Activated CD4-positive, alpha-beta T cell treated with anti-CD3 and anti-CD28 coated beads, Interleukin-2, amount 50 U/mL, for 48 hours (primary cell): ENCODE measurements around the gene CAPZB.

Source experiments
- DNase-seq, 2 experiments: peaks; one replicate each; pipeline ENCODE4 v3.0.0-alpha.2; 2020

CAPZB gene

DNA sequence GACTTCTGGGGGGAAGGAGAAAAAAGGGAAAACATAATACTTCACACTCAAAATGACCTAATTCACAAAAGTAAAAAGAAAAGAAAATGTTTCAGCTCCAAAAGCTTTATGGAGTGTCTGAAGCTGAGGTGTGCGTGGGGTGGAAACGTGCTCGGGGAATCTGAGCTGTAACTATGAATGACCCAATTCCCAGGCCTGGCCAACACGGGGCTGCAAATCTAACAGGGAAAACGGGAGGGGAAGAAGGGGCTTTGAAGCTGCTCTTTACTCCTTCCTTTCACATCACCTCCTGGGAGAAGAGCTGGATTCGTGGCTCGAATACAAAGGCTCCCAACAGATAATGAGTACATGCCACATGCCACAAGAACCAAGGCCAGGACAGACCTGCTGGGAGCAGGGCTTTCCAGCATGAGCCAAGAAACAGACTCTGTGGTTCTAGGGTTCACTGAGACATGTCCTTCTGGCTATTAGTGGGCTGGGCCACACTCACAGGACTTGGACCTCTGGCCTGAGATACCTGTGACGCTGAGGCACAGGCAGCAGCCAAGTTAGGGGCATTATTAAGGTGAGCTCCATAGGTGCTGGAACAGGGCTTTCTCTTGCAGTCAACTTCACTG, 121.7 kb downstream of the CAPZB start:
- no peak for DNase-seq

DNA sequence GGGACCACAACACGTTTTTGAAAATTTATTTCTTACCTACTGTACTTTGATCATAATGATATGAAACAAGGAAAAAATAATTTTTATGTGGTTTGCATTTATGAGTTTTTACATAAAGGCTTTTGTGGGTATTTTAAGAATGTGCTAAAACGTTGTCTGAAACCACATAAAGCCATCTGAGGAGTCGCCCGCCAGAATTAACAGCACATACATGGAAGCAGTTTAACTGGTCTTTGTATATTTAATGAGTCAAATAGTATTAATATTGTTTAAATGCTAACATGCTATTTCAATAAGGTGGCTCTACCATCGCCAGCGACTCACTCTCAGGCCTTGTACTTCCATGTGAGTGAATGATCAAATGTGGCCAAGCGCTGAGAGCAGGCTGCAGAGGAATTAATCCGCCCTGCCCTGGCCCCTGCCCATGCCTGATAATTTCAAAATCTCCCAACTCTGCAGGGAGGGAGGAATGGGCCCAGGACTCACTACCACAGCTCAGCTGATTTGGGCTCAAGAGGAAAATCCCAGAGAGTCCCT, 123.7 kb downstream of the CAPZB start:
- DNase-seq = no peak

DNA sequence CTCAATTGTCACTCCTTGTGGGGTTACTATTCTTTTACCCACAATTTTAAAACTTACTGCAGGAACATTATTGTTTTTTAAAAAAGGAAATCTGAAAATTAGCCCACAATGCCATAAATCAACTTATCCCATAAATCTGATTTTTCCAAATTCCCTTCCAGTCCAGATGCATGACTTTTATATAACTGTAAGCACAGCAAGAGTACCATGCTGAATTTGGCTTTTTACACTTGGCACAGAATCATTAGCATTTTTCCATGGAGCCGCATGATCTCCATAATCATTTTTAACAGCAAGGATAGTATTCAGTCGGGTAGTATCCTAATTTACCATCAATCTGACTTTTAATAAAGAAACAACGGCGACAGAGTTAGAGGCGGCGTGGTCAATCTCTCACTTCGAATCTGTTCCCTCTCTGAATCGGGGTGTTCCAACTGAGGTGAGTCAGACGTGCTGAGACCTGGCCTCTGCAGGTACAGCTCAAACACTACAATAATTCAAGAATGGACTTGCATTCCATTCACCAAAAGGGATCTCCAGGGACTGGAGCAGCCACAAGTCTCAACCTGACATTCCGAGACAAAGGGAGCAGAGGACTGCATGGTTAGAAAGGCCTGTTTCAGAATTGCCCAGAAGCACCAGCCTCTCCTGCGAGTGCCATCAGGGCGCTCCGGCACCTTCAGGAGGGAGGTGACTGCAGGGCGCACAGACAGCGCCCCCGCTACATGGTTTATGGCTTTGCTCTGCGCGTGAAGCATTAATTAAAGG, 124.3 kb downstream of the CAPZB start:
- no peak for DNase-seq

DNA sequence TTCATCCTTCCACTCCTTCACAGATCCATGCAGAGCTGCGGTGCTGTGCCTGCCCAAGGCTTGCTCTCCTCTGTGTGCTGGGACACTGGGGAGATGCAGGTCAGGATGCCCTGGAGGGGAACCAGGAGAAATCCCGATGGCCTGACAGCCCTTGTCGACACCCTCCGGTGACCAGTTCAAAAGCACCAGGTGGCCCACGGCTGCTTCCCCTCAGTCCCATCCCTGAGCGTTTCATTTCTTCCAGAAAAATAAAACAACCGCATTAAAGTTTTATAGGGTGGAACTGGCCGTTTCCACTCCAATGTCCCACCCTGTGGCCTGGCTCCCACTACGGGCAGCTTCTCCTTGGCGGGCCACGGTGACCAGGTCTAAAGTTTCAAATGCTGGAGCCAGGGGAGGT, 124.9 kb downstream of the CAPZB start:
- no peak for DNase-seq

DNA sequence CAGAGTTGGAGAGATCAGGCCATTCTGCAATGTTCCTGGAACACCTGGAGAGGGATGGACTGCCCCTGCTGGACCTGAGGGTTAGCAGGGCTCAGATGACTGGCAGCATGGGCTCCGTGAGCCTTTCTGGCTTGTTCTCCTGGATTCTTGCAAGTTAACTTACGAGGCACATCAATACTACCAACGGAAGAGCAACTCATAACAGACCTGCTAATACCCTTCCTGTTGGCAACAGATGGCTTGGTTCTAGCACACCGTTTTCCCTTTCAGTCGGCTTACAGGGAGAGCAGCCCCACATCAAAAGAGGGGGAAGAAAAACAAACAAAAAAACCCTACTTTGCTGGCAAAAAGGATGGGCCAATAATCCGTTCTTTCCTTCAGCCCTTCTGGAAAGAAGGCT, 125.3 kb downstream of the CAPZB start:
- no peak for DNase-seq

DNA sequence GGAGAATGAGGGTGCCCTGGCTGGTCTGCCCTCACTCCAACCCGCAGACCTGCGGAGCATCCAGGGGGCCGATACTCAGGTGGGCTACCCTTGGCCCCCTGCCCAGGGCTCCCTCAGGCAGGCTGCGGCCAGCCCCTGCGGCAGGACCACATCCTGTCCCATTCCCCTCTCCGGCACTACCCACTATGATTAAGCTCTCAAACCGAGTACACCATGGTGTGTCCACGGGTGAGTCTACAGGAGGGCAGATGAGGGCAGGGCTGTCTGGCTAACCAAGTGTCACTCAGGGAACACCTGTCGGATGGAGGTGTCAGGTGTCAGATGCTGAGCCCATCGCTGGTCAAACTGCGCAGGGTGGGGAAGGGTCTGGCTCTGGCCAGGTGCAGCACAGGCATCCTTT, 126.0 kb downstream of the CAPZB start:
- DNase-seq = no peak

DNA sequence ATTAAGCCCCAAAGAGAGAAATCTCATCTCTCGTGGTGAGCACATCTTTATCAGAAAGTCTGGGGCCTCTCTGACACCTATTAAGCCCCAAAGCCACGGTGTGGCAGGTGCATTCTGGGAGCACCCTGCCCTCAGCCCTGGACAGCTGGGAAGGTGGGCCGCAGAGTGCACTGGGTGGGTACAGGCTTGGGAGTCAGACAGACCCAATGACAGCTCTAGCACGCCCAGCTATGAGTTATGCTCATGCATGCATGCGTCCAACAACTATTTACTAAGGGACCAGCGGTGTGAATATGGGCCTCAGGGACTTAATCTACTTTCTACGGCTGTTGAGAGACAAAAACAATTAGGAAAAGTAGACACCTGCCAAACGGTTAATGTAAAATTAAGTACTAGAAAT, 126.6 kb downstream of the CAPZB start:
- DNase-seq = no peak

DNA sequence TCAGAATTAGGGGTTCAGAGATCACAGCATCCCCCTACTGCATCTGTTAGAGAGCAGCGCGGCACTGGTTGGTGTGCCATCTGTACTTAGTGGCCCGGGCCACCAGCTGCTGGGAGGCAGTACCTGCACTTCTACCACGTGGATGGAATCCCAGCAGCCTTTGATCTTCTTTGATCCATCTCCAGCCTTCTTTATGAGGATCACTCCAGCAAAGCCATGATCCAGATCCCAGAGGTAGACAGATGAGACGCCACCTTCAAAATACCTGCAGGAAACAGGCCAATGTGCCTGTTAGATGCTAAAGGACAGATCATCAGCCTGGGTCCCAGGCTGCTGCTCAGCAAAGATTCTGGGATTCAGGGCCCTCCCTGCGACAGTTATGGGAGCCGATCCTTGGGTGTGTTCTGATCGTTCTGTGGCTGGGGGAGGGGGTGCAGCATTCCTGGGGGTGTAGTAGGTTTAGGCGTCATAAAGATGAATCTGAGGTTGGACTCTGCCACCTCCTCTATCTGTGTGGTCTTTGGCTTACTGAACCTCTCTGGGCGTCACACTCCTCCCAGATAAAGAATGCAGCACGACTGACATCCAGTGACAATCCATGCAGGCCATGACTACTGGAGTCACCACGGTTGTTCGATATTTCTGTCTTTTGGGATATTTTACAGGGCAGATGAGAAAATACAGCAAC, 127.9 kb downstream of the CAPZB start:
- no peak for DNase-seq

DNA sequence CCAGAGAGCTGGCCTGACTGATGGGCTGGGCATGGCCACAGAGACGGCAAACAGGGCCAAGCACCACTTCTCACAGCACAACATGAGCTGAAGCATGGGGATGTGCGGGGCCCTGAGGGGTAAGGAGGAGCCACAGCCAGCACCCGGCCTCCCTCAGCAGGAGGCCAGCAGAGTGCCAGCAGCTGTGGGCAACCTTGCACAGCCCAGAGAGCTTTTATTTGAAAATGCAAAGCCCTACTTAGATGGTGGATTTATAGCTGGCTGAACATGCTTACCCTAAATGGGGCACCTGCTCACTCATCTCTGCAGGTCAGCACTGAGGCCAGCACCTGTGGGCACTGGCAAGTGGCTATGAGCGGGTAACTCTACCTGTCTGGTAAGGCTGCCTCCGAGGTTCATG, 129.1 kb downstream of the CAPZB start:
- DNase-seq = no peak

DNA sequence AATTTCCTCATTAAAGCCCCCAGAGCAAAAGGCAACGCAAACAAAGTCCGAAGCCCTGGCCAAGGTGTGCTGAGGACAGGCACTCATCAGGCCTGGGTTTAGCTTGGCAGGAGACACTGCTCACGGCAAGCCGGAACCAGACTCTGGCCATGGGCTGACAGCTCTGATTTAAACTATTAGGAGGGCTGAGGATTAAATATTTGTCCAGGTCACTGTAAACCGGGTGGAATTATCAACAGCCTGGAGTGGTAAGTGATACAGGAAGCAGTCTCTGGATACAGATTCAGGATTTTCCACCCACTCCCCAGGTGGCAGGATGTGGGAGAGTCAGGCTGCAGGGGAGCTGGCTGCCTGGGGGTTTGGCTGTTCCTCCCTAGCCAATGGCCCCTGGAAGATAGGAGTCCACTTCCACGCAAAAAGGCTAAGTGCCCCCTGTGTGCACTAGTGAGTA, 130.8 kb downstream of the CAPZB start:
- DNase-seq = no peak

DNA sequence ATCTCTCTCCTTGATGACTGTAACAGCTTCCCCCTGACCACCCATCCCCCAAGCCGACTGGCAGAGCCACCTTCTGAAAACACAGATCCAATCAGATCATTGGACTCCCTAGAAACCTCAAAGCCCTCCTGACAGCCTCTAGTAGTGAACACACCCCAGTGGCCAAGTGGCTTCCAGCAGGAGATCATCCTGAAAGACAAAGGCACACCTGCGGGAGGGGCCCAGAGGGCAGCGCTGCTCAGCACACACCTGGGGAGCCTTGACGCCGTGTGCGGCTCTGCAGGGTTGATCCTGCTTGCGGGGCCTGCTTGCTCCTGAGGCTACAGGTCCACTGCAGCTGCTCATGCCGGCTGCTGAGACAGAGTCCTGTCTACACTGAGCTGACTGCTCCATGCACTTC, 131.7 kb downstream of the CAPZB start:
- DNase-seq = no peak

DNA sequence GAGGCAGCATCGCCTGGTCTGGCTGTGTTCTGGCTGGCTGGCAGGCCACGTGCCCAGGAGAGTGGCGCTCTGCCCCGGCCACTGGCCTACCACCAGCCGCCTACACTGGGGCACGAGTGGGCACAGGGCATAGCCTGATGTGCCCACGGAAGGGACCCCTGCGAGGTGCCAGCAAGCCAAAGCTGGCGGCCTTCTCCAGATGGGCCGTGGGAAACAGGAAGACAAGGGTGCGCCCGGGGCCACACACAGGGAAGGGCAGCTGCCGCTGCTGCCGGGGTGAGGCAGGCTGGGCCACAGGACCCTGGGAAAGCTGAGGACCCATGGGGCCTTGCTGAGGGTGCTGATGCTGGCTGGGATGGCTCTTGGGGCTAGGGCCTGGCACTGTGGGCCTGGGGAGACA, 132.5 kb downstream of the CAPZB start:
- no peak for DNase-seq

DNA sequence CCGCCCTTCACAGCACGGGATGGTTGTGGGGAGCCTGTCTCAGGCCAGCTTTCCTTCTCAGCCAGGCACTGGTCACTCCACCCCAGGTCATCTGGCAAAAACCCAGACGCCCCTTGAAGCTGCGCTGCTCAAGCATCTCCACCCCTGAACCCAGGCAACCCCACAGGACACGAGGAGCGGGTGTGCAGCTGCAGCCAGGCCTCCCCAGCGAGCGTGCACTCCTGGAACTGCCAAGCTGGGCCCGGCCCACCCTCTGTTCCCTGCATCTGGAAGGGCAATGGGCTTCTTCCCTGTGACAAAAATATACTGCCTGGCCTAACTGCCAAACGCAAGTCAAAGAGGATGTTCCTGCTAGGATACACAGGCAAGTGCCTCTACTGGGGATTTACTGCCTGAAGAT, 133.5 kb downstream of the CAPZB start:
- DNase-seq = no peak

DNA sequence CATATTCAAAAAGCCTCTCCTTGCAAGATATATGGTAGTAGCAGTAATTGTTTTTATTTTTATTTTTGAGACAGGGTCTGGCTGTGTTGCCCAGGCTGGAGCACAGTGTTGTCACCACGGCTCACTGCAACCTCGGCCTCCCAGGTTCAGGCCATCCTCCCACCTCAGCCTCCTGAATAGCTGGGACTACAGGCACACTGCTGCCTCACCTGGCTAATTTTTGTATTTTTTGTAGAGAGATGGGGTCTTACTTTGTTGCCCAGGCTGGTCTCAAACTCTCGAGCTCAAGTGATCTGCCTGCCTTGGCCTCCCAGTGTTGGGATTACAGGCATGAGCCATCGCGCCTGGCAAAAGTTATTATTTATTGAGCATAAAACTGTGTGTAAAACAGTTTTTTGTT, 134.8 kb downstream of the CAPZB start:
- no peak for DNase-seq

DNA sequence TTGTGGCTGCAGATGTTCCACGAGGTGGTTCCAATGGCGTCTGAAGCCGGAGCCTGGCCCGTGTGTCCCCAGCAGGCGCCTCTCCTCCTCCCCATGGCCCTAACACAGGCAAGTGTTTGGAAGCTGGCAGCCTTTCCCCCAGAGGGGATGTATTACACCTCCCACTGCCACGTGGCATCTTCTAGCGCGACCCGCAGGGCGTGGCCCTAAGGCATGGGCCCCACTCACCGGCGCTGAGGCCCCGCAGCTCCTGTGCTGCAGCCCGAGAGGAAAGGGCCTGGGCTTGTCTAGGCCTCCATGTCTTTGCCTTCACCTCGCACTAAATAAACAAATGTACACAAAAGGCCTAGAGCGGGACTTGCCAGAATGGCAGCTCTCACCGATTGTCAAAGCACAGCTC, 135.3 kb downstream of the CAPZB start:
- DNase-seq = no peak

DNA sequence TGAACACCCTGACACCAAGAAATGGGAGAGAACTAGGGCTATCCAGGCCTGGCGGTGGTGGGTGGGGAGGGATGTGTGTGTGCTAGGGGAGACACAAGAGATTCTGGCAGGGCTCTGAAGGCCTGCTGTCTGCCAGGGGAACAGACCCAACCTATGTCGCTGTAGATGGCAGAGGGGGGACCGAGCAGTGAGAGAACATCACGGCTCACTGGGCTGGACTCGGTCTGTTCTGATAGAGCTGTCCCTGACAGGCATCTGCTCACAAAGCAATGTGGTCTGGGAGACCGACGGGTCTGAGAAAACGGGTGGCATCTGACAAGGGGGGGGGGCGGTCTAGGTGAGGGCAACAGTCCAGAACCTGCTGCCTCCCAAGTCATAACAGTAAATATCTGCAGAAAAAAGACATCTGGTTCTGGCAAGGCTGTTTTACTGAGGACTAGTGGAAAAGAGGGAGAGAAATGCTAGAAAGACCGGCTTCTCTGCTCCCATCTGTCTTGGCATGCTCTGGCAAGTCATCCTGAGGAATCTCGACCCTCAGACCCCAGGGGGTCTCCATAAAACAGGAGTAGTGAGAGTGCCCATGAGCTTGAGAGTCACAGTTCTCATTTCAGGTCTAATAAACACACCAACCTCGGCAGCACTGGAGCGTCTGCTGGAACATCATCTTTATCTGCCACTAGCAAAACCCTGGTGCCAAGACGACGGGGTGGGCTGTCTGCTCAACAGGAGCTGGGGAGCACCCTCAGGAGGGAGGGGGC, 136.7 kb downstream of the CAPZB start:
- no peak for DNase-seq

DNA sequence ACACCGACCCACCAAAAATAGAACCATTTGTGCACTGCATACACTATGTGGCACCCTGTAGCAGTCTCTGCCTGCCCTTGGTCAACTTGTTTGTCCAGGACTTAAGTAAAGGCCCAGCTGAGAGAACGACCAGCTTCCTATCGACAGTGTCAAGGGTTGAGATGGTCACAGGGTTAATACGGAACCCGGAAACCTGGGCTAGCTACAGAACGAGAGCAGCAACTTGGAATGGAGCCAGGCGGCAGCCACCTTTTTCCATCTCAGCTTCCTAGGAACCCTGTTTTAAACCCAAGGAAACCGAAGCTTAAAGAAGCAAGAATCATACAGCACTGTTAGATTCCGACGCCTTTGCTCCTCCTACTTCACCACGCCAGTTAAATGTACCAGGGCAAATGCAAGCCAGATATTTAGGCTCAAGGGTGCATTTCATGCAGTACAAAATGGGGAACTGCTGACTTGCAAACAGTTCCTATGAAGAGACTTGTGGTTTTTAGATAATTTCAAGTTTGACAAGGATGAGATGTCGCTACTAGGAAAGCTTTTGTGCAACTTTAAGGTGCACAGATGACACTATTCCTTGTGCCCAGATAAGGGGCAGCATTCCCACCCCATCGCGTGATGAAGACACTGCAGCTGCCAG, 137.7 kb downstream of the CAPZB start:
- no peak for DNase-seq

DNA sequence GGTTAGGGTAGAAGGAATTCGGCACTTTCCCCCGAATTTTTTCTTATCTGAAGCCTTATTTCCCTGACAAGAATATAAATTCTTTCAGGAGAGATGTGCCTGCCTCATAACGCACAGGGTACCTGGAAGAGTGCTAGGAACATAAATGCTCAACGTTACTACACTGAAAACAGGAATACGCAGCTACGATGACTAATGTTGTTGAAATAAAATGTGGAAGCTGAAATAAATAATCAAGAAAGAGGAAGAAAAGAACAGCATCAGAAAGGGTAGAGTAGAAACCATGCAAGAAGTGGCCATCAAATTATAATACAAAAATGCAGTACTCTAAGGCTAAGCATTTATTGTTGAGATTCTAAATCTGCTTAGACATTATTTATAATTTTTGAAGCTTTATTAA, 139.3 kb downstream of the CAPZB start:
- DNase-seq = no peak

DNA sequence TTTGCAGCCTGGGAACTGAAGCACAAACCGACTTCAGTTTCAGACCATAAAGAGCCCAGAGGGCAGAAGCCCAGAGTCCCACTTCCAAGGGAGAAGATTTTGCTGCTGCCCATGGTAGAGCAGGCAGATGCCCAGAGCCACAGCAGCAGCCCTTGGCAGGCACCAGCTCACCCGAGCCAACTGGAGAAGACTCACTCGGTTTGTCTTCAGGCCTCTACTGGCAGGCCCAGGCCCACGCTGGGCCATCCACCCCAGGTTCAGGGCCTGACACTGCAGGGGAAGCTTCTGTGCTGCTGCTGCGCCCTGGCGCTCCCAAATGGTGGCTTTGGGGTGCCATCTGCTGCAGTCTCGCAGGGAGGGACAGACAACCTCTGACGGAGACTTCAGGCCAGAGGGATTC, 139.9 kb downstream of the CAPZB start:
- no peak for DNase-seq

DNA sequence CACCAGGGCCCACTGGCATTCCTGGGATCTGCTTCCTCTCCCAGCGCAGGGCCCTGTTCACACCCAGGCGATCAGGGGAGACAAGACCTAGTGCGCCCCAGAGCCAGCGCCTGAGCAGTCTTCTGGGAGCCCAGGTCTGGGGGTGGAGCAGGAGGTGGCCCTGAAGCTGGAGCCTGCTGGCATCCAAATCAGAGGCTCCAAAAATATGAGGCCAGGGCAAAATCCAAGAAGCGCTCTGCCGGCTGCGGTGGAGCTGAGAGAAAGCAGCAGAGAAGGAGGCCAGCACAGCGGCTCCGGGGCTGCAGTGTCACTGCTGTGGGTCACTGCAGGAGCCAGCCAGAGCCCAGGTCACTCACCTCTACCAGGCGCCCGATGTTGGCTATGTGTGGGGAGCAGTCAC, 140.5 kb downstream of the CAPZB start:
- DNase-seq = no peak

DNA sequence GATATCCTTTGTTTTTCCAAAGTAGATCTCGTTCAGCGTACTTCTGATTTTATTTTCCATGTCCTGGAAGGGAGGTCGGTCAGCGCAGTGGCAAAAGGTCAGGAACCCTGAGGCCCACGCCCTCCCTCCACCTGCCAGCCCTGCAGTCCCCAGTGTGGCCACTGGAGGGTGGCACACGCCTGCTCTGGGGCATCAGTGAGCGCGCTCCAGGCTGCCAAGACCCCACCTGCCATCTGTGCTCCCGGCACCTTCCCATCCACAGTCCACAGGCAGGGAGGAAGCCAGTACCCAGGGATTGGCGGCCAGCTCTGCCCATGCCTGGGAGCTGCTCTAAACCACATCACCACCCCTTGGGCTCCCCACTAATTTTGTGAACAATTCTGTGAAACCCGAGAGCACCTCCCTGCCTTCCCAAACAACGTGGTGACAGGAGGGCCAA, 140.9 kb downstream of the CAPZB start:
- DNase-seq = peak; percentile 51 to 61

DNA sequence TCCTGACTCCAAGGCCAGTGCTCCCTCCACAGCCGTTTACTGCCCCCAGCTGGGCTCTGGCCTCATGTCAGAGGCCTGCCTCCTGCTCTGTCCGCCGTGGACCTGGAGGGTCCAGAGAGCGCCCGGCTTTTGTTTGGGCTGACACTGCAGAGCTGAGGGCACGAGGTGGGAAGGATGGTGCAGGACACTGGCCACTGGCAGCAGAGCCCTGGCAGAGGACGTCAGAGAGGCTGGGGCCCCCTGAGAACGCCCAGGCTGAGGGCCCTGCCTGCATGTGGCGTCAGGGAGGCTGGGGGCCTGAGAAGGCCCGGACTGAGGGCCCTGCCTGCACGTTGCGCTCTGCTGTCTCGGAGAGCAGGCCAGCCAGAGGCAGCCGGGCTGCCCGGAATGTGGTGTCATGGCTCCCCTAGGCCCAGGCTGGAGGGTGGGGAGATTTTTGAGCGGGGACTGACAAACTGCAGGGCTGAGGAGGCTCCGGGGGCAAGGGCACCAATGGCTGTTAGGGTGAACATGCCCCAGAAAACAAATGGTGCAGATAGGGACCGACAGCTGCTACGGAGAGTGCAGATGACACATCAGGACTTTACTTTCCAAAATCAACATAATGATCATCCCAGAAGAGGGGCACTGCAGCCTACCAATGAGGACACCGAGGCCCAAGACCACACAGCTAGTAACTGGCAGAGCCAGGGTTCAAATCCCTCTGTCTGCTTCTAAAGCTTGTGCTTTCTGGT, 141.6 kb downstream of the CAPZB start:
- DNase-seq = no peak
